OCI-LY7 (cell line): ENCODE results near the gene TTC34. TPM values are rescaled to one million over a fixed set of nuclear protein-coding genes. Genes with fewer than 3 reads are reported as not detected.

Source experiments
- BruUV-seq: library from RNA; stranded (reverse); fragments of 400-500 nt; replicated peaks from 2 replicates; lab custom pipeline; 2021; lab: Mats Ljungman, UMichigan
- CTCF ChIA-PET: fragments of 300-600 bp; sonication (Branson Sonifier 250); formaldehyde crosslinking; loops from one replicate; lab custom pipeline; 2022; ENCODE audit warnings: antibody characterized with exemption; ENCODE audit not compliant: unreplicated experiment; lab: Charles Lee
- POLR2A ChIA-PET: fragments of 300-600 bp; sonication (Branson Sonifier 250); formaldehyde crosslinking; loops from one replicate; lab custom pipeline; 2022; ENCODE audit warnings: antibody characterized with exemption; lab: Charles Lee
- DNase-seq: peaks from one replicate; pipeline ENCODE4 v3.0.0-alpha.2; 2015; ENCODE audit warnings: low spot score
- H2AFZ ChIP-seq: fragments of 200-600 bp; sonication (generic), shearing (Covaris generic); 2 replicates; pipeline ENCODE4 v1.6.1; 2014; ENCODE audit warnings: mild to moderate bottlenecking, antibody characterized with exemption, low read length, moderate library complexity
- H3K27ac ChIP-seq: fragments of 200-600 bp; sonication (generic); 2 replicates; pipeline ENCODE4 v1.5.1; 2014; ENCODE audit warnings: mixed run types, low read depth, mild to moderate bottlenecking, moderate library complexity, low read length, inconsistent platforms; ENCODE audit not compliant: poor library complexity, severe bottlenecking
- H3K36me3 ChIP-seq: fragments of 200-600 bp; sonication (generic); 2 replicates; pipeline ENCODE4 v1.6.1; 2014; ENCODE audit warnings: mild to moderate bottlenecking, antibody characterized with exemption, low read length, moderate library complexity, mixed read lengths; ENCODE audit not compliant: insufficient read depth
- H3K4me1 ChIP-seq: fragments of 200-600 bp; sonication (generic); 2 replicates; pipeline ENCODE4 v1.5.1; 2014; ENCODE audit warnings: mild to moderate bottlenecking, low read length; ENCODE audit not compliant: insufficient read depth, poor library complexity, severe bottlenecking
- H3K4me2 ChIP-seq: fragments of 200-600 bp; sonication (generic); 2 replicates; pipeline ENCODE4 v1.6.1; 2014; ENCODE audit warnings: mild to moderate bottlenecking, low read length
- H3K4me3 ChIP-seq: fragments of 200-600 bp; sonication (generic); 2 replicates; pipeline ENCODE4 v1.5.1; 2014; ENCODE audit warnings: mild to moderate bottlenecking, low read depth, low read length; ENCODE audit not compliant: poor library complexity, severe bottlenecking
- H3K79me2 ChIP-seq: fragments of 200-600 bp; sonication (generic); 2 replicates; pipeline ENCODE4 v1.6.1; 2016; ENCODE audit warnings: low read depth, mild to moderate bottlenecking, low read length, moderate library complexity, mixed read lengths; ENCODE audit not compliant: insufficient read depth
- H3K9me2 ChIP-seq: fragments of 200-600 bp; sonication (generic); 2 replicates; pipeline ENCODE4 v1.6.1; 2016; ENCODE audit warnings: mild to moderate bottlenecking, low read length, mixed read lengths; ENCODE audit not compliant: insufficient read depth
- H3K9me3 ChIP-seq: fragments of 200-600 bp; sonication (generic); 2 replicates; pipeline ENCODE4 v1.6.1; 2014; ENCODE audit warnings: mild to moderate bottlenecking, mixed run types, low read length, mixed read lengths
- H4K20me1 ChIP-seq: fragments of 200-600 bp; sonication (generic); 2 replicates; pipeline ENCODE4 v1.6.1; 2014; ENCODE audit warnings: mild to moderate bottlenecking, antibody characterized with exemption, low read length, moderate library complexity, mixed read lengths; ENCODE audit not compliant: insufficient read depth
- CTCF ChIP-seq: fragments of 200-600 bp; sonication (generic); conservative IDR thresholded peaks from 2 replicates; pipeline ENCODE4 v1.5.1; 2014; ENCODE audit warnings: mild to moderate bottlenecking, antibody characterized with exemption, low read length, moderate library complexity, mixed read lengths
- EZH2phosphoT487 ChIP-seq: fragments of 200-600 bp; sonication (generic); IDR thresholded peaks from 2 replicates; pipeline ENCODE4 v1.6.1; 2018; ENCODE audit warnings: low read depth, borderline replicate concordance, mild to moderate bottlenecking, mixed run types, antibody characterized with exemption, low read length, moderate library complexity, mixed read lengths
- intact Hi-C: fragments of 100-400 bp; cut with micrococcal nuclease; formaldehyde crosslinking; loops from one replicate; pipeline ENCODE4 v1.10.0; 2022; ENCODE audit not compliant: unreplicated experiment
- total RNA-seq, 2 experiments: library from RNA; depleted of rRNA in 1 of 2; stranded (reverse); fragments of >200 nt in 1 of 2; shearing (Covaris generic) in 1 of 2; gene quantifications; 2 replicates each; pipeline ENCODE4 v1.2.3, GENCODE V29; 2014 to 2022

Gene TTC34
- total RNA-seq, 2 experiments from 2014 or later: 1.1 to 2.2 TPM

GRCh38 chr1:2785631-2786328, 15.7 kb downstream of the TTC34 start:
- intact Hi-C loops: no loop called here
- Histone ChIP-seq H3K4me2 (no peak overlapping the region), H3K4me3 (no peak overlapping the region), H3K79me2 (no peaks in the 10 kb centered on the region), H4K20me1 (no peaks in the 10 kb centered on the region), H3K27ac (no peak overlapping the region), H3K9me3 (peaks cover 13% of the 10 kb centered on the region; the same call in 1 of the 2 replicates), H2AFZ (no peak overlapping the region), H3K9me2 (no peaks in the 10 kb centered on the region), H3K4me1 (no peaks in the 10 kb centered on the region), H3K36me3 (no peaks in the 10 kb centered on the region)
- DNase-seq: no peak
- ChIA-PET CTCF (no interaction called here), POLR2A (no interaction called here)
- BruUV-seq: no TSS peak
- TF ChIP-seq EZH2phosphoT487 (no peak), CTCF (no peak)

- ChIA-PET POLR2A (no interaction called here), CTCF (no interaction called here)
- TF ChIP-seq EZH2phosphoT487 (no peak), CTCF (no peak)
- Histone ChIP-seq H3K4me2 (no peak overlapping the region), H3K79me2 (no peaks in the 10 kb centered on the region), H3K27ac (no peak overlapping the region), H3K4me1 (no peaks in the 10 kb centered on the region), H3K9me2 (no peaks in the 10 kb centered on the region), H4K20me1 (no peaks in the 10 kb centered on the region), H3K9me3 (peaks cover 13% of the 10 kb centered on the region; the same call in 1 of the 2 replicates), H2AFZ (no peak overlapping the region), H3K4me3 (no peak overlapping the region), H3K36me3 (no peaks in the 10 kb centered on the region)
- no TSS peak for BruUV-seq
- no peak for DNase-seq
- intact Hi-C loops: no loop called here
Measured at GRCh38 chr1:2784854-2785630, 16.5 kb downstream of the TTC34 start.
